SH-SY5Y (cell line): ENCODE data around the gene B4GALT5.

ENCODE experiments used
- GATA2 ChIP-seq: IDR thresholded peaks from 2 replicates; pipeline ENCODE4 v1.6.1; 2011; ENCODE audit warnings: mild to moderate bottlenecking, low read depth, low read length
- GATA3 ChIP-seq: IDR thresholded peaks from 2 replicates; pipeline ENCODE4 v1.6.1; 2011; ENCODE audit warnings: low read depth, mild to moderate bottlenecking, low read length, moderate library complexity

DNA sequence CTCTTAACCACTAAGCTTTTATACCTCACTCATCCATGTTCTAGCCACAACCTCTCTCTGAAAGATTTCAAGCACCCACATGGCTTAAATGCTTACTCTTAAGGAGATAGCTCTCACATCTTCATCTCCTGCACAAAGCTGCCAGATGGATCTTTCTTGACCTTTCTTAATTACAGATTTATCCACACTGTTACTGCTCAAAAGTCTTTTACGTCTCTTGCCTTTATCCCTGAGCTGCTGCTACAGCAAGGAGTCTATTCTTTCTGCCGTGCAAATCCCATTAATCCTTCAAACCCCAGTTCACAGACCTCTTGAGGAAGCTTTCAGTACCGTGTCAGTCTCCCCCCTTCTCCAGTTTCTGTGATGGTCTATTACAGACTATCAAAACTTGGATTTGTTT is 54.6 kb downstream of the B4GALT5 start:
- TF ChIP-seq GATA2 (no peak), GATA3 (no peak)
